Esophagus (tissue), 2 donors: ENCODE results near the gene PCDH19. TPM values are rescaled to one million over a fixed set of nuclear protein-coding genes. Genes with fewer than 3 reads are reported as not detected.

Source experiments
- H3K27ac ChIP-seq, 2 donors: one replicate each; pipeline ENCODE4 v1.5.1; 2013; ENCODE audit warnings: low read depth in 2 of 2, mild to moderate bottlenecking in 2 of 2, inconsistent platforms in 1 of 2, low read length in 1 of 2, moderate library complexity in 1 of 2
- H3K27me3 ChIP-seq, 2 donors: one replicate each; pipeline ENCODE4 v1.6.1; 2013; ENCODE audit warnings: low read length in 2 of 2, control low read depth in 1 of 2, mild to moderate bottlenecking in 1 of 2; ENCODE audit not compliant: insufficient read depth in 2 of 2, control insufficient read depth in 1 of 2
- H3K36me3 ChIP-seq, 2 donors: one replicate each; pipeline ENCODE4 v1.6.1; 2013; ENCODE audit warnings: low read length in 1 of 2; ENCODE audit not compliant: control insufficient read depth in 2 of 2, insufficient read depth in 2 of 2
- H3K4me1 ChIP-seq, 2 donors: one replicate each; pipeline ENCODE4 v1.6.1; 2013; ENCODE audit warnings: low read length in 1 of 2; ENCODE audit not compliant: control insufficient read depth in 2 of 2, insufficient read depth in 2 of 2
- H3K4me3 ChIP-seq, 2 donors: one replicate each; pipeline ENCODE4 v1.5.1; 2013; ENCODE audit warnings: low read length in 2 of 2, mild to moderate bottlenecking in 2 of 2, low read depth in 1 of 2, moderate library complexity in 1 of 2
- H3K9me3 ChIP-seq, 2 donors: one replicate each; pipeline ENCODE4 v1.6.1; 2013; ENCODE audit warnings: mild to moderate bottlenecking in 2 of 2, low read depth in 1 of 2, low read length in 1 of 2, moderate library complexity in 1 of 2; ENCODE audit not compliant: control insufficient read depth in 2 of 2, insufficient read depth in 1 of 2
- WGBS, 2 donors: extraction: QIAGEN DNeasy Blood & Tissue Kit; methylation state at CpG; one replicate each; pipeline ENCODE4 v1.1.7; 2013; 5-methylcytosine and 5-hydroxymethylcytosine counted together
- polyA plus RNA-seq, 2 donors: library from polyadenylated mRNA; stranded (reverse); fragments of 200-250 nt; gene quantifications; one replicate each; pipeline ENCODE4 v1.2.3, GENCODE V29; 2013
- donor health status: healthy with polysubstance abuse.
- donor health status: Bipolar disorder and iron deficiency.

PCDH19 gene
- polyA plus RNA-seq, 2 donors, result 0.11 to 0.14 TPM

- H3K27ac ChIP-seq, result no peak overlapping the region
- no peaks in the 10 kb centered on the region for H3K9me3 ChIP-seq
- no peaks in the 10 kb centered on the region for H3K27me3 ChIP-seq
- H3K4me3 ChIP-seq, result no peak overlapping the region
- WGBS, 2 donors, result 14 to 19% methylated on average over 2 of the region's 2 CpGs
- no peaks in the 10 kb centered on the region for H3K36me3 ChIP-seq
- no peaks in the 10 kb centered on the region for H3K4me1 ChIP-seq
Observed at GRCh38 chrX:100319716-100320115, 90.4 kb downstream of the PCDH19 start.

- no peaks in the 10 kb centered on the region for H3K36me3 ChIP-seq
- H3K27me3 ChIP-seq, result no peaks in the 10 kb centered on the region
- no peaks in the 10 kb centered on the region for H3K4me1 ChIP-seq
- H3K9me3 ChIP-seq, result no peaks in the 10 kb centered on the region
- 21 to 48% methylated on average over 3 of the region's 3 CpGs for WGBS, 2 donors
- H3K4me3 ChIP-seq, result no peak overlapping the region
- H3K27ac ChIP-seq, result no peak overlapping the region
Observed at GRCh38 chrX:100316987-100317386, 93.1 kb downstream of the PCDH19 start.

- no peak overlapping the region for H3K27ac ChIP-seq
- H3K36me3 ChIP-seq, result no peaks in the 10 kb centered on the region
- 69 to 79% methylated on average over 3 of the region's 3 CpGs for WGBS, 2 donors
- no peaks in the 10 kb centered on the region for H3K4me1 ChIP-seq
- no peak overlapping the region for H3K4me3 ChIP-seq
- no peaks in the 10 kb centered on the region for H3K9me3 ChIP-seq
- H3K27me3 ChIP-seq, result no peaks in the 10 kb centered on the region
Observed at GRCh38 chrX:100315566-100315965, 94.5 kb downstream of the PCDH19 start.

GRCh38 chrX:100299559-100299958 lies 110.5 kb downstream of the PCDH19 start:
- Histone ChIP-seq H3K4me1 (no peaks in the 10 kb centered on the region), H3K9me3 (peaks cover 0 to 3% of the 10 kb centered on the region in 2 donors), H3K4me3 (no peak overlapping the region), H3K27me3 (peaks cover 0 to 4% of the 10 kb centered on the region in 2 donors), H3K27ac (no peak overlapping the region), H3K36me3 (no peaks in the 10 kb centered on the region)
- 53 to 56% methylated on average over 2 of the region's 2 CpGs for WGBS, 2 donors

GRCh38 chrX:100297728-100298127 lies 112.3 kb downstream of the PCDH19 start:
- H3K27me3 ChIP-seq, result peaks cover 0 to 4% of the 10 kb centered on the region in 2 donors
- no peak overlapping the region for H3K4me3 ChIP-seq
- no peak overlapping the region for H3K27ac ChIP-seq
- no peaks in the 10 kb centered on the region for H3K4me1 ChIP-seq
- peaks cover 0 to 3% of the 10 kb centered on the region in 2 donors for H3K9me3 ChIP-seq
- 79 to 91% methylated on average over 1 of the region's 1 CpG for WGBS, 2 donors
- H3K36me3 ChIP-seq, result no peaks in the 10 kb centered on the region

GRCh38 chrX:100296183-100296753 lies 113.8 kb downstream of the PCDH19 start:
- Histone ChIP-seq H3K4me1 (no peaks in the 10 kb centered on the region), H3K27ac (no peak overlapping the region)
- 68 to 91% methylated on average over 21 of the region's 21 CpGs for WGBS, 2 donors

GRCh38 chrX:100294965-100295364 lies 115.1 kb downstream of the PCDH19 start:
- Histone ChIP-seq H3K9me3 (peaks cover 0 to 3% of the 10 kb centered on the region in 2 donors), H3K4me3 (no peak overlapping the region), H3K4me1 (no peaks in the 10 kb centered on the region), H3K27me3 (peaks cover 0 to 4% of the 10 kb centered on the region in 2 donors), H3K27ac (no peak overlapping the region), H3K36me3 (no peaks in the 10 kb centered on the region)
- WGBS, 2 donors, result 57 to 75% methylated on average over 4 of the region's 4 CpGs

More at GRCh38 chrX:100296183-100296753, 113.8 kb downstream of the PCDH19 start:
- Histone ChIP-seq H3K27me3 (peaks cover 0 to 4% of the 10 kb centered on the region in 2 donors), H3K9me3 (peaks cover 0 to 3% of the 10 kb centered on the region in 2 donors), H3K36me3 (no peaks in the 10 kb centered on the region), H3K4me3 (no peak overlapping the region)

- H3K36me3 ChIP-seq, result no peaks in the 10 kb centered on the region
- no peaks in the 10 kb centered on the region for H3K4me1 ChIP-seq
- peaks cover 0 to 6% of the 10 kb centered on the region in 2 donors for H3K27me3 ChIP-seq
- no peak overlapping the region for H3K4me3 ChIP-seq
- no peak overlapping the region for H3K27ac ChIP-seq
- H3K9me3 ChIP-seq, result no peaks in the 10 kb centered on the region
Observed at GRCh38 chrX:100289066-100289558, 121.0 kb downstream of the PCDH19 start.

- Histone ChIP-seq H3K4me3 (no peak overlapping the region), H3K9me3 (no peaks in the 10 kb centered on the region), H3K27ac (no peak overlapping the region), H3K36me3 (no peaks in the 10 kb centered on the region), H3K4me1 (no peaks in the 10 kb centered on the region), H3K27me3 (peaks cover 0 to 3% of the 10 kb centered on the region in 2 donors)
- 59 to 78% methylated on average over 1 of the region's 1 CpG for WGBS, 2 donors
Observed at GRCh38 chrX:100277231-100277630, 132.8 kb downstream of the PCDH19 start.

- no peaks in the 10 kb centered on the region for H3K36me3 ChIP-seq
- H3K9me3 ChIP-seq, result no peaks in the 10 kb centered on the region
- WGBS, 2 donors, result 49 to 63% methylated on average over 3 of the region's 3 CpGs
- H3K27ac ChIP-seq, result no peak overlapping the region
- peaks cover 0 to 3% of the 10 kb centered on the region in 2 donors for H3K27me3 ChIP-seq
- H3K4me1 ChIP-seq, result no peaks in the 10 kb centered on the region
- H3K4me3 ChIP-seq, result no peak overlapping the region
Observed at GRCh38 chrX:100274916-100275315, 135.2 kb downstream of the PCDH19 start.
